A549 (cell line): ENCODE results near the gene CMTM4. TPM values are rescaled to one million over a fixed set of nuclear protein-coding genes. Genes with fewer than 3 reads are reported as not detected.
"Not testable (repeated sequence)": the region's sequence is repeated elsewhere in the genome, so short reads cannot be mapped to it uniquely, and the experiment has no call there.

Experiments used
- ATAC-seq, 2 experiments: fragments of 200-7000 bp in 1 of 2; fragments of >200 bp in 1 of 2; cut with Nextera tagmentation in 1 of 2; cut with Tn5 transposase in 1 of 2; 3 replicates each; pipeline versions ENCODE4 v1.8.0 to v1.9.1; 2018 to 2020; ENCODE audit warnings: mild to moderate bottlenecking in 1 of 2, moderate library complexity in 1 of 2
- CTCF ChIA-PET: fragments of 300-600 bp; sonication (Branson Sonifier 250); formaldehyde crosslinking; extraction: SDS; loops from one replicate; lab custom pipeline; 2021; ENCODE audit warnings: antibody characterized with exemption, inconsistent platforms; lab: Yijun Ruan, JAX
- POLR2A ChIA-PET: fragments of 350-600 bp; formaldehyde crosslinking; extraction: SDS; loops from one replicate; lab custom pipeline; 2021; ENCODE audit warnings: antibody characterized with exemption, inconsistent platforms; lab: Yijun Ruan, JAX
- DNase-seq, 2 experiments: peaks; one replicate each; pipeline versions ENCODE4 v3.0.0 to v3.0.0-alpha.2; 2011 to 2016; ENCODE audit warnings: low read depth in 1 of 2, low spot score in 1 of 2
- FAIRE-seq: peaks from 2 replicates; lab custom pipeline; 2011; peaks lifted over from hg19 to GRCh38; lab: Jason Lieb, UNC
- H3K27ac ChIP-seq, 2 experiments: fragments of >200 bp; sonication (Bioruptor Twin); formaldehyde crosslinking; 3 replicates each; pipeline ENCODE4 v1.5.1; 2016 to 2017
- H3K4me1 ChIP-seq: fragments of >200 bp; sonication (Bioruptor Twin); formaldehyde crosslinking; 3 replicates; pipeline ENCODE4 v1.6.1; 2016
- H3K4me2 ChIP-seq: fragments of >200 bp; sonication (Bioruptor Twin); formaldehyde crosslinking; 3 replicates; pipeline ENCODE4 v1.6.1; 2016
- H3K4me3 ChIP-seq: fragments of >200 bp; sonication (Bioruptor Twin); formaldehyde crosslinking; 3 replicates; pipeline ENCODE4 v1.5.1; 2016
- H3K9me3 ChIP-seq: fragments of >200 bp; sonication (Bioruptor Twin); formaldehyde crosslinking; 3 replicates; pipeline ENCODE4 v1.6.1; 2016
- BHLHE40 ChIP-seq: IDR thresholded peaks from 2 replicates; pipeline ENCODE4 v1.6.1; 2012; ENCODE audit warnings: low read depth, low read length, inconsistent platforms
- CBX8 ChIP-seq: fragments of 200-600 bp; sonication (generic); IDR thresholded peaks from 2 replicates; pipeline ENCODE4 v1.6.1; 2016
- CHD2 ChIP-seq: fragments of 150-350 bp; IDR thresholded peaks from 2 replicates; pipeline ENCODE4 v1.6.1; 2014; ENCODE audit warnings: low read length; ENCODE audit not compliant: partially characterized antibody
- CHD4 ChIP-seq: fragments of 200-600 bp; sonication (generic); IDR thresholded peaks from 2 replicates; pipeline ENCODE4 v1.6.1; 2016; ENCODE audit warnings: antibody characterized with exemption, mild to moderate bottlenecking, borderline replicate concordance
- EHMT2 ChIP-seq: fragments of 200-600 bp; sonication (generic); IDR thresholded peaks from 2 replicates; pipeline ENCODE4 v1.6.1; 2016; ENCODE audit warnings: antibody characterized with exemption, low read depth, mild to moderate bottlenecking, moderate library complexity
- ELK1 ChIP-seq: fragments of 150-350 bp; IDR thresholded peaks from 2 replicates; pipeline ENCODE4 v1.6.1; 2014; ENCODE audit warnings: low read depth, mild to moderate bottlenecking, low read length
- GATA3 ChIP-seq: IDR thresholded peaks from 2 replicates; pipeline ENCODE4 v1.6.1; 2012; ENCODE audit warnings: borderline replicate concordance
- HDAC2 ChIP-seq: fragments of 200-600 bp; sonication (generic); IDR thresholded peaks from 2 replicates; pipeline ENCODE4 v1.6.1; 2016
- HEYL ChIP-seq: fragments of 250-450 bp; sonication (Bioruptor Pico); IDR thresholded peaks from 2 replicates; pipeline ENCODE4 v1.8.0; 2021; ENCODE audit warnings: mild to moderate bottlenecking, moderate library complexity
- HOXB5 ChIP-seq: fragments of 250-450 bp; sonication (Bioruptor Pico); IDR thresholded peaks from 2 replicates; pipeline ENCODE4 v1.5.0; 2020; ENCODE audit warnings: mild to moderate bottlenecking, moderate library complexity
- JUN ChIP-seq, 2 experiments: fragments of >200 bp; sonication (Bioruptor Twin); formaldehyde crosslinking; IDR thresholded peaks; 2 replicates in 1 of 2; 3 replicates in 1 of 2; pipeline ENCODE4 v1.6.1; 2016 to 2017
- KDM5A ChIP-seq: fragments of 200-600 bp; sonication (generic); IDR thresholded peaks from 2 replicates; pipeline ENCODE4 v1.6.1; 2016; ENCODE audit warnings: antibody characterized with exemption, mild to moderate bottlenecking
- MAFK ChIP-seq: fragments of 450-650 bp; IDR thresholded peaks from 2 replicates; pipeline ENCODE4 v1.6.1; 2014; ENCODE audit not compliant: partially characterized antibody
- MYC ChIP-seq: IDR thresholded peaks from 2 replicates; pipeline ENCODE4 v1.6.1; 2012; ENCODE audit warnings: mild to moderate bottlenecking, inconsistent platforms, low read length, improper control_type of control experiment, borderline replicate concordance
- NFE2L2 ChIP-seq: fragments of 150-350 bp; conservative IDR thresholded peaks from 2 replicates; pipeline ENCODE4 v1.6.1; 2014; ENCODE audit warnings: low read length
- NR3C1 ChIP-seq: fragments of >200 bp; sonication (Bioruptor Twin); formaldehyde crosslinking; IDR thresholded peaks from 3 replicates; pipeline ENCODE4 v1.6.1; 2017
- PBX3 ChIP-seq: IDR thresholded peaks from 2 replicates; pipeline ENCODE4 v1.6.1; 2012
- RARB ChIP-seq: fragments of 250-450 bp; sonication (Bioruptor Pico); IDR thresholded peaks from 2 replicates; pipeline ENCODE4 v1.8.0; 2021; ENCODE audit warnings: mild to moderate bottlenecking, moderate library complexity
- SMC3 ChIP-seq: fragments of >200 bp; sonication (Bioruptor Twin); formaldehyde crosslinking; IDR thresholded peaks from 3 replicates; pipeline ENCODE4 v1.6.1; 2018; ENCODE audit warnings: inconsistent platforms
- SREBF2 ChIP-seq: fragments of 450-650 bp; IDR thresholded peaks from 2 replicates; pipeline ENCODE4 v1.6.1; 2014; ENCODE audit warnings: mild to moderate bottlenecking, moderate library complexity
- TFCP2L1 ChIP-seq: fragments of 250-450 bp; sonication (Bioruptor Pico); IDR thresholded peaks from 2 replicates; pipeline ENCODE4 v1.5.0; 2021; ENCODE audit warnings: mild to moderate bottlenecking
- TP53 ChIP-seq: fragments of 250-450 bp; sonication (Bioruptor Pico); IDR thresholded peaks from 2 replicates; pipeline ENCODE4 v1.5.0; 2021; ENCODE audit warnings: mild to moderate bottlenecking, moderate library complexity
- ZC3H11A ChIP-seq: fragments of 450-650 bp; IDR thresholded peaks from 2 replicates; pipeline ENCODE4 v1.6.1; 2014; ENCODE audit warnings: antibody characterized with exemption, mild to moderate bottlenecking
- ZFP36 ChIP-seq: fragments of 450-650 bp; IDR thresholded peaks from 2 replicates; pipeline ENCODE4 v1.6.1; 2014; ENCODE audit warnings: borderline replicate concordance; ENCODE audit not compliant: partially characterized antibody
- WGBS: methylation state at CpG from one replicate; pipeline ENCODE4 v1.1.6; 2017; ENCODE audit errors: missing lambda C conversion rate; 5-methylcytosine and 5-hydroxymethylcytosine counted together
- polyA plus RNA-seq, 4 experiments: library from polyadenylated mRNA; depleted of rRNA in 3 of 4; stranded (reverse); fragments of >200 nt; fragmentation: RNase III in 1 of 4; extraction: RNeasy Plus Mini Kit Qiagen cat#74134 plus additional on column Dnase treatment in 1 of 4; gene quantifications; 2 replicates in 3 of 4; 3 replicates in 1 of 4; pipeline ENCODE4 v1.2.3, GENCODE V29; 2011 to 2017

The CMTM4 gene
- polyA plus RNA-seq, 2 of the 4 experiments (the other 2 are of a cell fraction): 24.8 to 58.6 TPM

DNA sequence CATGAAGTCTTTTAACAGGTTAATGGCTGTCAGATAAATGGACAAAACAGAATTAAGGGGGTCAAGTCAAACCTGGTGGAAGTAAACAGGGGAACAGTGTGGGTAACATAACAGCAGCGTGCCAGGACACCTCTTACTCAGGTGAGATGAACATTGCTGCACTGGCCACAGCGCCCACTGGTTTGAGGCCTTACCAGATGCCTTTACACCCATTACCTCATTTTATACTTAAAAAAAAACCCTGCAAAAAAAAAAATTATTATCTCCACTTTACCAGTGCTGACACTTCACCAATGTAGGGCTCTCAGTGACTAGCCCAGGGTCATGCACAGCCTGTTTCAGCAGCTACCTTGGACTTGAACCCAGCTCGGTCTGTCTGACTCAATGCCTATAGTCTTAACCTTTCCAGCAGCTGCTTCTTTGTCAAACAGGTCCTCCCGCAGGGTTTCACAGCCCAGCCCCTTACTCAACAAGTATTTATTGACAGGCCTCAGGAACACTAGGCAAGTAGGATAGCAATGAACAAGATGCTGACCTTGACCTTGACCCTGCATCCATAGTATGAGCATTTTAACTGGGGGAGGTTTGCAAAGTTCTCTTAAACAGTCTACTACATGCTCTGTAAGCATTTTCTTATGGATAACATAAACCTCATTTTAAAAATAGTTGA lies 61.9 kb downstream of the CMTM4 start:
- ChIA-PET POLR2A (no interaction called here), CTCF (interaction anchor here (1.1 to 3.4 kb wide), 4 partner anchors 16 to 233 kb away, joined by 4 to 29 read pairs (median 5); no protein-coding TSS in a partner anchor)
- ATAC-seq (no peak), DNase-seq (no peak), FAIRE-seq (no peak)
- Histone ChIP-seq H3K9me3 (no peaks in the 10 kb centered on the region), H3K4me2 (no peak overlapping the region), H3K4me3 (no peak overlapping the region), H3K27ac (no peak overlapping the region), H3K4me1 (no peaks in the 10 kb centered on the region)
- TF ChIP-seq NFE2L2 (no peak), CHD2 (no peak), GATA3 (no peak), CBX8 (no peak), PBX3 (no peak), EHMT2 (no peak), ZC3H11A (no peak), BHLHE40 (no peak), ELK1 (no peak), KDM5A (no peak), TP53 (no peak), HDAC2 (no peak)
- WGBS: 98% methylated on average over 4 of the region's 4 CpGs

GRCh38 chr16:66631558-66631957 lies 65.0 kb downstream of the CMTM4 start:
- ATAC-seq, POLR2A ChIA-PET, CTCF ChIA-PET, FAIRE-seq, H3K4me2 ChIP-seq, H3K4me3 ChIP-seq, H3K27ac ChIP-seq, H3K4me1 ChIP-seq, DNase-seq, H3K9me3 ChIP-seq: not testable (repeated sequence)
- 85% methylated on average over 3 of the region's 4 CpGs for WGBS

DNA sequence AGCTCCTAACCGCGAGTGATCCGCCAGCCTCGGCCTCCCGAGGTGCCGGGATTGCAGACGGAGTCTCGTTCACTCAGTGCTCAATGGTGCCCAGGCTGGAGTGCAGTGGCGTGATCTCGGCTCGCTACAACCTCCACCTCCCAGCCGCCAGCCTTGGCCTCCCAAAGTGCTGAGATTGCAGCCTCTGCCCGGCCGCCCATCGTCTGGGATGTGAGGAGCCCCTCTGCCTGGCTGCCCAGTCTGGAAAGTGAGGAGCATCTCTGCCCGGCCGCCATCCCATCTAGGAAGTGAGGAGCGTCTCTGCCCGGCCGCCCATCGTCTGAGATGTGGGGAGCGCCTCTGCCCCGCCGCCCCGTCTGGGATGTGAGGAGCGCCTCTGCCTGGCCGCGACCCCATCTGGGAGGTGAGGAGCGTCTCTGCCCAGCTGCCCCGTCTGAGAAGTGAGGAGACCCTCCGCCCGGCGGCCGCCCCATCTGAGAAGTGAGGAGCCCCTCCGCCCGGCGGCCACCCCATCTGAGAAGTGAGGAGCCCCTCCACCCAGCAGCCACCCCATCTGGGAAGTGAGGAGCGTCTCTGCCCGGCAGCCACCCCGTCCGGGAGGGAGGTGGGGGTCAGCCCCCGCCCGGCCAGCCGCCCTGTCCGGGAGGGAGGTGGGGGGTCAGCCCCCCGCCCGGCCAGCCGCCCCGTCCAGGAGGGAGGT lies 65.8 kb downstream of the CMTM4 start:
- FAIRE-seq, H3K4me2 ChIP-seq, H3K4me1 ChIP-seq, H3K9me3 ChIP-seq, POLR2A ChIA-PET, H3K4me3 ChIP-seq, H3K27ac ChIP-seq, DNase-seq, ATAC-seq: not testable (repeated sequence)
- no CpG with 5 or more reads among the region's 49 CpGs for WGBS
- CTCF ChIA-PET: interaction anchor here (1.4 to 1.5 kb wide), 2 partner anchors 8 to 20 kb away, joined by 4 to 8 read pairs; no protein-coding TSS in a partner anchor

GRCh38 chr16:66629856-66630255 lies 66.7 kb downstream of the CMTM4 start:
- Histone ChIP-seq H3K4me1 (no peaks in the 10 kb centered on the region), H3K4me2 (no peak overlapping the region), H3K4me3 (no peak overlapping the region), H3K27ac (no peak overlapping the region), H3K9me3 (no peaks in the 10 kb centered on the region)
- ChIA-PET CTCF (interaction anchor here (0.6 to 1.5 kb wide), 4 partner anchors 9 to 49 kb away, joined by 3 to 8 read pairs (median 4); no protein-coding TSS in a partner anchor), POLR2A (no interaction called here)
- ATAC-seq (no peak), DNase-seq (no peak), FAIRE-seq (no peak)
- 88% methylated on average over 5 of the region's 5 CpGs for WGBS
- TF ChIP-seq MAFK (no peak), CHD4 (no peak), CBX8 (no peak), SMC3 (no peak), SREBF2 (no peak), NR3C1 (no peak), RARB (no peak), ZFP36 (no peak), ELK1 (no peak), HOXB5 (CRISPR knock-in tag) (no peak), HEYL (CRISPR knock-in tag) (no peak), JUN (IDR thresholded peaks at IDR 0.05) (no peak), MYC (no peak), TFCP2L1 (CRISPR knock-in tag) (no peak)

- CTCF ChIA-PET, H3K4me3 ChIP-seq, FAIRE-seq, H3K4me2 ChIP-seq, H3K4me1 ChIP-seq, ATAC-seq, DNase-seq, H3K9me3 ChIP-seq, H3K27ac ChIP-seq, POLR2A ChIA-PET: not testable (repeated sequence)
- WGBS: 91% methylated on average over 17 of the region's 17 CpGs
Measured at GRCh38 chr16:66627611-66628378, 68.7 kb downstream of the CMTM4 start.
